Endothelial cell of umbilical vein (primary cell): ENCODE measurements around the gene UCN3. TPM values are rescaled to one million over a fixed set of nuclear protein-coding genes. Genes with fewer than 3 reads are reported as not detected.

Experiments used
- BruUV-seq: library from RNA; stranded (reverse); fragments of 400-500 nt; replicated peaks from 2 replicates; lab custom pipeline; 2021; lab: Mats Ljungman, UMichigan
- CTCF ChIA-PET: fragments of 300-600, 350-600 bp; sonication (Branson Sonifier 250); formaldehyde crosslinking; loops from one replicate; lab custom pipeline; 2021; ENCODE audit warnings: antibody characterized with exemption, inconsistent platforms; lab: Charles Lee
- POLR2A ChIA-PET: fragments of 300-600, 350-600 bp; sonication (Branson Sonifier 250); formaldehyde crosslinking; loops from one replicate; lab custom pipeline; 2021; ENCODE audit warnings: antibody characterized with exemption, inconsistent platforms; lab: Charles Lee
- DNase-seq: peaks from one replicate; pipeline ENCODE4 v3.0.0-alpha.2; 2011; ENCODE audit warnings: low read depth, low spot score
- FAIRE-seq: peaks from 2 replicates; lab custom pipeline; 2011; peaks lifted over from hg19 to GRCh38; lab: Jason Lieb, UNC
- H2AFZ ChIP-seq: 2 replicates; pipeline ENCODE4 v1.6.0; 2012; ENCODE audit warnings: low read depth, low read length, control low read depth, inconsistent platforms
- H3K27ac ChIP-seq: 2 replicates; pipeline ENCODE4 v1.5.1; 2011; ENCODE audit warnings: low read depth, mild to moderate bottlenecking, control low read depth, low read length, moderate library complexity; ENCODE audit not compliant: insufficient read depth
- H3K27me3 ChIP-seq, 2 experiments: 2 replicates each; pipeline versions ENCODE4 v1.6.0 to v1.6.1; 2011; ENCODE audit warnings: low read length in 2 of 2, mixed read lengths in 1 of 2; ENCODE audit not compliant: control insufficient read depth in 2 of 2, insufficient read depth in 2 of 2
- H3K36me3 ChIP-seq, 2 experiments: 2 replicates in 1 of 2; 3 replicates in 1 of 2; pipeline ENCODE4 v1.5.1; 2011; ENCODE audit warnings: low read length in 2 of 2, mild to moderate bottlenecking in 1 of 2, moderate library complexity in 1 of 2; ENCODE audit not compliant: control insufficient read depth in 2 of 2, insufficient read depth in 2 of 2; ENCODE audit errors: extremely low read depth in 1 of 2
- H3K4me1 ChIP-seq: 3 replicates; pipeline ENCODE4 v1.5.1; 2011; ENCODE audit warnings: mild to moderate bottlenecking, low read length; ENCODE audit not compliant: control insufficient read depth, insufficient read depth; ENCODE audit errors: extremely low read depth
- H3K4me2 ChIP-seq: 2 replicates; pipeline ENCODE4 v1.6.1; 2011; ENCODE audit warnings: low read length, control low read depth, mixed read lengths; ENCODE audit not compliant: insufficient read depth
- H3K4me3 ChIP-seq, 3 experiments: fragments of 200-600 bp in 1 of 3; sonication (generic), shearing (Covaris generic) in 1 of 3; replicated peaks in 1 of 3; 2 replicates each; pipeline ENCODE4 v1.5.1; 2011 to 2016; ENCODE audit warnings: control low read depth in 3 of 3, low read length in 3 of 3, mild to moderate bottlenecking in 2 of 3, inconsistent platforms in 1 of 3, low read depth in 1 of 3, moderate library complexity in 1 of 3; ENCODE audit not compliant: insufficient read depth in 1 of 3
- H3K79me2 ChIP-seq: 2 replicates; pipeline ENCODE4 v1.6.0; 2012; ENCODE audit warnings: low read length, inconsistent platforms; ENCODE audit not compliant: control insufficient read depth, insufficient read depth
- H3K9ac ChIP-seq: replicated peaks from 2 replicates; pipeline ENCODE3; 2011; ENCODE audit warnings: low read length, control low read depth; ENCODE audit not compliant: insufficient read depth; ENCODE audit errors: extremely low read depth
- H3K9me1 ChIP-seq: replicated peaks from 3 replicates; pipeline ENCODE4 v1.6.0; 2011; ENCODE audit warnings: mild to moderate bottlenecking, low read length; ENCODE audit not compliant: control insufficient read depth, insufficient read depth; ENCODE audit errors: extremely low read depth
- H3K9me3 ChIP-seq: replicated peaks from 2 replicates; pipeline ENCODE4 v1.5.1; 2012; ENCODE audit warnings: low read length, inconsistent platforms; ENCODE audit not compliant: control insufficient read depth, insufficient read depth
- H4K20me1 ChIP-seq: replicated peaks from 2 replicates; pipeline ENCODE3; 2011; ENCODE audit warnings: mild to moderate bottlenecking, low read length; ENCODE audit not compliant: control insufficient read depth, insufficient read depth; ENCODE audit errors: extremely low read depth
- CTCF ChIP-seq, 2 donors: IDR thresholded peaks; 1 replicate in 1 of 2; 2 replicates in 1 of 2; pipeline ENCODE4 v1.5.1; 2011; ENCODE audit warnings: low read length in 2 of 2, mild to moderate bottlenecking in 2 of 2, moderate library complexity in 2 of 2, control low read depth in 1 of 2, inconsistent platforms in 1 of 2, low read depth in 1 of 2; ENCODE audit not compliant: insufficient read depth in 1 of 2; ENCODE audit errors: extremely low read depth in 1 of 2
- EZH2 ChIP-seq: IDR thresholded peaks from 2 replicates; pipeline ENCODE4 v1.6.1; 2012; ENCODE audit warnings: borderline replicate concordance, low read depth, mild to moderate bottlenecking, moderate library complexity, low read length, inconsistent platforms; ENCODE audit not compliant: severe bottlenecking
- FOS ChIP-seq: IDR thresholded peaks from 2 replicates; pipeline ENCODE4 v1.6.1; 2011; ENCODE audit warnings: mild to moderate bottlenecking, low read length, moderate library complexity, borderline replicate concordance; ENCODE audit not compliant: insufficient read depth
- GATA2 ChIP-seq: IDR thresholded peaks from 2 replicates; pipeline ENCODE4 v1.7.0; 2011; ENCODE audit warnings: low read depth, mild to moderate bottlenecking, moderate library complexity, mixed read lengths, low read length; ENCODE audit not compliant: insufficient read length, insufficient read depth
- JUN ChIP-seq: IDR thresholded peaks from 2 replicates; pipeline ENCODE4 v1.6.1; 2011; ENCODE audit warnings: borderline replicate concordance, low read depth; ENCODE audit not compliant: insufficient read length, insufficient read depth
- MAX ChIP-seq: IDR thresholded peaks from 2 replicates; pipeline ENCODE4 v1.6.1; 2011; ENCODE audit not compliant: insufficient read depth, insufficient read length
- MYC ChIP-seq: IDR thresholded peaks from one replicate; pipeline ENCODE4 v1.6.1; 2011; ENCODE audit warnings: mild to moderate bottlenecking, low read depth, low read length
- POLR2A ChIP-seq: IDR thresholded peaks from 2 replicates; pipeline ENCODE4 v1.6.1; 2012; ENCODE audit warnings: low read depth, mild to moderate bottlenecking, control low read depth, low read length
- POLR2AphosphoS5 ChIP-seq: IDR thresholded peaks from 2 replicates; pipeline ENCODE4 v1.6.1; 2012; ENCODE audit warnings: low read depth, mild to moderate bottlenecking, control low read depth, low read length, moderate library complexity; ENCODE audit not compliant: insufficient read depth
- dilution Hi-C: fragments of 300-500 bp; cut with MboI; formaldehyde crosslinking; loops from one replicate; pipeline ENCODE4 v1.15.0; 2019; ENCODE audit warnings: low sequenced_read_pairs; ENCODE audit not compliant: extremely low pct_ligation_motif_present
- intact Hi-C: fragments of 100-400 bp; cut with micrococcal nuclease; formaldehyde crosslinking; loops from one replicate; pipeline ENCODE4 v1.10.0; 2022
- polyA plus RNA-seq, 4 experiments: library from polyadenylated mRNA; depleted of rRNA in 3 of 4; stranded (reverse) in 3 of 4; unstranded in 1 of 4; fragments of >200 nt; gene quantifications; 2 replicates each; pipeline versions ENCODE4 v1.2.1 to v1.2.3, GENCODE V29; 2011 to 2012; ENCODE audit warnings: missing spikeins in 1 of 4
- total RNA-seq: library from RNA; stranded (reverse); gene quantifications from 2 replicates; pipeline ENCODE4 v1.2.3, GENCODE V29; 2021

Gene UCN3
- total and polyA plus RNA-seq, 2 donors (not counting 3 experiments of a cell fraction or from before 2014, with no cell fraction given), result not detected

- intact Hi-C loops (no loop called here), dilution Hi-C loops (no loop called here)
- no peak overlapping the region for H3K9ac ChIP-seq
- TF ChIP-seq MAX (no peak), GATA2 (no peak), POLR2A (no peak)
- no peaks in the 10 kb centered on the region for H3K79me2 ChIP-seq
- no TSS peak for BruUV-seq
- no peaks in the 10 kb centered on the region for H3K36me3 ChIP-seq
- ChIA-PET CTCF (interaction anchor here (0.6 kb wide), 1 partner anchor 18 kb away, joined by 3 read pairs; no protein-coding TSS in a partner anchor), POLR2A (no interaction called here)
- no peak overlapping the region for H3K4me3 ChIP-seq
- peaks cover 4 to 19% of the 10 kb centered on the region in 2 experiments for H3K27me3 ChIP-seq
- no peaks in the 10 kb centered on the region for H3K4me1 ChIP-seq
- H3K4me2 ChIP-seq, result no peak overlapping the region
- no peaks in the 10 kb centered on the region for H3K9me1 ChIP-seq
- no peak overlapping the region for H2AFZ ChIP-seq
- no peaks in the 10 kb centered on the region for H3K9me3 ChIP-seq
- no peak overlapping the region for H3K27ac ChIP-seq
- FAIRE-seq, result no peak
- no peaks in the 10 kb centered on the region for H4K20me1 ChIP-seq
- no peak for DNase-seq
Observed at GRCh38 chr10:5361966-5362365, 2.8 kb upstream of the UCN3 start.

- H3K9ac ChIP-seq, result no peak overlapping the region
- no peaks in the 10 kb centered on the region for H3K9me1 ChIP-seq
- H2AFZ ChIP-seq, result no peak overlapping the region
- ChIA-PET CTCF (no interaction called here), POLR2A (no interaction called here)
- BruUV-seq, result no TSS peak
- H3K9me3 ChIP-seq, result no peaks in the 10 kb centered on the region
- no peak overlapping the region for H3K4me3 ChIP-seq
- DNase-seq (no peak), FAIRE-seq (no peak)
- intact Hi-C loops, result no loop called here
- TF ChIP-seq FOS, result no peak
- no peak for TF ChIP-seq POLR2A
- TF ChIP-seq MAX, result no peak
- no peak for TF ChIP-seq GATA2
- no peak for TF ChIP-seq EZH2
- TF ChIP-seq MYC, result no peak
- no peak for TF ChIP-seq JUN
- TF ChIP-seq POLR2AphosphoS5, result no peak
- no peak for TF ChIP-seq CTCF (IDR thresholded peaks at IDR 0.05; ENCODE audit: extremely low read depth in 1 of 2, insufficient read depth in 1 of 2, low read depth in 1 of 2, low read length in 2 of 2)
- no peaks in the 10 kb centered on the region for H3K4me1 ChIP-seq
- H3K27me3 ChIP-seq, result peaks cover 4 to 15% of the 10 kb centered on the region in 2 experiments
- dilution Hi-C loops, result no loop called here
- H3K4me2 ChIP-seq, result no peak overlapping the region
- no peaks in the 10 kb centered on the region for H3K36me3 ChIP-seq
- H3K79me2 ChIP-seq, result no peaks in the 10 kb centered on the region
- H4K20me1 ChIP-seq, result no peaks in the 10 kb centered on the region
- no peak overlapping the region for H3K27ac ChIP-seq
Observed at GRCh38 chr10:5362873-5363272, 1.9 kb upstream of the UCN3 start.
